Dedifferentiated amniotic fluid mesenchymal stem cell (primary cell): Measurements from ENCODE around the gene NHP2.
"Not testable (repeated sequence)": the region's sequence is repeated elsewhere in the genome, so short reads cannot be mapped to it uniquely, and the experiment has no call there.

ENCODE experiments used
- DNase-seq: peaks from one replicate; pipeline ENCODE4 v3.0.0-alpha.2; 2016; ENCODE audit errors: extremely low spot score

NHP2 gene

DNA sequence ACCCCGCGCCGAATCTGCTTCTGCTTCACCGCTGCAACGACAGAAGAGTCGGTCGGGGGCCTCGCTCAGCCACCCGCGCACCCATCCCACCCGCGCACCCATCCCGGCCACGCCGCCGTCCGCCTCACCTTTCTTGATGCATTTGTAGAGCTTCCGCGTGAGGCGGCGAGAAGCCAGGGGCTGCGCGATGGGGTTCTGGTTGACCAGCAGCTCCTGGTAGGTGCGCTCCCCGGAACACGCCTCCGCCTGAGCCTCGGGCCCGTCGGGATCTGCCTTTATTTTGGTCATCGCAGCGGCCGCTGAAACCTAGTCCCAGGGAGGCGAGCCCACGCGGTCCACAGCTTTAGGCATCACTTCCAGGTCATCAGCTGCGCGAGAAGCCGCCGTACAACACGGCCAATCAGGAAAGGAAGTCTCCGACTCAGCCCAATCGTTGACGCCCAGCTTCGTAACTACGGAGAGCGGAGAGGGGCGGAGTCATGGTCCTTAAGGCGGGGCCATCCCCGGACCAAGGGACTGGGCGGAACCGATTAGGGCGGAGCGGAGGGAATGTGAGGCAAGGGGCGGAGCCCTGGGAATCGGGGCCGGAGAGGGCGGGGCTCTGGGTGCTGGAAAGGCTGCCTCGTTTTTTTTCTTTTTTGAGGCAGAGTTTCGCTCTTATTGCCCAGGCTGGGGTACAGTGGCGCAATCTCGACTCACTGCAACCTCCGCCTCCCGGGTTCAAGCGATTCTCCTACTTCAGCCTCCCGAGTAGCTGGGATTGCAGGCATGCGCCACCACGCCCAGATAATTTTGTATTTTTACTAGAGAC is at the start of gene NHP2:
Gene NHP2 (minus strand): TSS at position 356 of the 811 bp plus-strand sequence. CDS start 68 bp downstream, at position 288.
- DNase-seq: peak; percentile 99

- DNase-seq: no peak
Observed at GRCh38 chr5:178202541-178202940, 48.9 kb upstream of the NHP2 start.

DNA sequence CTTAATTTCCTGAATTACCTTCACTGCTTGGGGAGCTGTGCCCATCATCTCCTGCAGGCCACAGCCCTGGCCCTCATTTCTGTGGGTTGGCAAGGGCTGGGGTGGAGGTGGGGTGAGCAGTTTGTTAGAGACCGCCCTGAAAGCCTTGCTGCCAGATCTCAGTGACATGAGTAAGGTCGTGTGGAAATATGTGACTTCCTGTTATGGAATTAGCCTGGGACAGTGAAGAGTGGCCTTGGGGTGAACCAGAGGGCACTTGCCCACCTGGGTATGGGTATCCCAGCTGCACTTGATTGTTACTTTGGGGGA is 48.2 kb upstream of the NHP2 start:
- no peak for DNase-seq

GRCh38 chr5:178201221-178201926 is 47.7 kb upstream of the NHP2 start:
- DNase-seq: no peak

DNA sequence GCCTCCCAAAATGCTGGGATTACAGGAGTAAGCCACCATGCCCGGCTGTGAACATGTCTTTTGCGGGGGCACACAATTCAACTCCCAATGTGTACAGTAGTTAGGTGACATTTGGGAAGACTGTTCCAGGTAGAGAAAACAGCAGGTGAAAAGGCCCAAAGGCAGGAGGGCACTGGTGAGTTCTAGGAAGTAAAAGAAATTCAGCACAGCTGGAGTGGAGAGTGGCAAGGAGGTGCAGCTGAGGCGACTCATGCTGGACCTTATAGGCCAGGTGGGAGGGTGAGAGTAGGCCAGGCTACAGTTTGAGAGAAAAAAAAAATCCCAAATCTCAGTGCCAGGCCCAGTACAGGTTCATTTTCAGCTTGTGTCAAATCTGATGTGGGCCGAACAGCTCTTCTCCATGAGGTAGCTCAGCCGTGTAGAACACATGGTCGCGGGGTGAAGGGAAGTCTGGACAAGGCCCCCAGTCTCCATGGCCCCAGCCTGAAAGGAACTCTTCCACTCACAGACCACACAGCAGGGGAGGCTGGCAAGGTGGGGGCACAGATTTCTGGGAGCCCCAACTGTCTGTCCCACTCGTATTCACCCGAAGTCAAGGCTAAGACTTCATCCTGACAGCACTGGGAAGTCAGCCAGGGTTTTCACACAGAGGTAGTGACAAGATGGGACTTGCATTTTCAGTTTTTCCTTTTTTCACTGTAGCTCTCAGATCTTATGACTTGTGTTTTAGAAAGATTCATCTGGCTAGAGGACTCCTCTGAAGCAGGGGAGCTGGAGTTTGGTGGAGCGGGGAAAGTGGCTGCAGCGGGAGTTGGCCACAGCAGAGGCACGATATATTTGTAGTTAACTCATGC is 46.1 kb upstream of the NHP2 start:
- DNase-seq: no peak

GRCh38 chr5:178198706-178199105 is 45.0 kb upstream of the NHP2 start:
- DNase-seq: no peak

DNA sequence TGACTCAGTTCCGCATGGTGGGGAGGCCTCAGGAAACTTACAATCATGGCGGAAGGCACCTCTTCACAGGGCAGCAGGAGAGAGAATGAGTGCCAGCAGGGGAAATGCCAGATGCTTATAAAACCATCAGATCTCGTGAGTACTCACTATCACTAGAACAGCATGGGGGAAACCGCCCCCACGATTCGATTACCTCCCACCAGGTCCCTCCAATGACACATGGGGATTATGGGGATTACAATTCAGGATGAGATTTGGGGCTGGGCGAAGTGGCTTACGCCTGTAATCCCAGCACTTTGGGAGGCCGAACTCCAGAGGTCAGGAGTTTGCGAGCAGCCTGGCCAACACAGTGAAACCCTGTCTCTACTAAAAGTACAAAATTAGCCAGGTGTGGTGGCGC is 44.5 kb upstream of the NHP2 start:
- DNase-seq: not testable (repeated sequence)

GRCh38 chr5:178196986-178197385 is 43.3 kb upstream of the NHP2 start:
- DNase-seq: no peak

DNA sequence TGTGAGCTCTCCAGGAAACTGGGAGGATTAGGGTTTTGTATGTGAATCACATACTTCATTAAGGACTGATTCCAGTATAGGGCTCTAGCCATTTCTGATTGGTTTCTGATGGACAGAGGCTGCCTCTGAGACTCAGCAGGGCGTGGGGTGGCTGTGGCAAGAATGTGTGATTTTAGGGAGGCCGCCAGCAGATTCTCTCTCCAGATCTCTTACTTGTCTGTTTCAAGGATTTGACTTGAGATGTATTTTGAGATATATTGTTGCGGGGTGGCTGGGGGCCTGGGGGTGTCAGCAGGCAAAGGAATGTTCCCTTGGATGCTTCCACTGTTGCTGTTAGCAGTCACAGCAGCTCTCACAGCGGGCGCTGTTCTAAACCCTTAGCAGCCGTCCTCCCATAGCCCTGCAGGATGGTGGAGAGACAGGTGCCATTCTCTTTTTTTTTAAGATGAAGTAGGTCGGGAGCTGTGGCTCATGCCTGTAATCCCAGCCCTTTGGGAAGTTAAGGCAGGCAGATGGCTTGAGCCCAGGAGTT is 42.7 kb upstream of the NHP2 start:
- DNase-seq: no peak

- no peak for DNase-seq
Observed at GRCh38 chr5:178194026-178194425, 40.3 kb upstream of the NHP2 start.

DNA sequence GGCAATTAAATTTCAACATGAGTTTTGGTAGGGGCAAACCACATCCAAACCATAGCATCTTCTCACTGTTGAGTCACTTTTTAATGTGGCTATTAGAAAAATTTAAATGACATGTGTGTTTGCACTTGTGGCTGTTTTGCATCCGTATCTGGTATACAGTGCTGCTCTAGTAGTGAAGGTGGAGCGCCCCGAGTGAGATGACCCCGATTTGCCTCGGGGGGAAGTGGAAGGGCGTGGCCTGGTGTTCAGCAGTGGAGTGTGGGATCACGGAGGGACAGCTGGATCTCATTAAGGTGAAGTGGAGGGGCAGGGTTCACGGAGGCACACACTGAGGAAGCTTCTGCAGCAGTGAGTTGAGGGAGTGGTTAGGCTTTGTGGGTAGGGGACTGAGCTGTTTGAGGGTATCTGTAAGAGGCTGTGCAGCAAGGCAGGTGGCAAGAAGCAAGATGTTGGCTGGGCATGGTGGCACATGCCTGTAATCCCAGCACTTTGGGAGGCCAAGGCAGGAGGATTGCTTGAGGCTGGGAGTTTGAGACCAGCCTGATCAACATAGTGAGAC is 39.6 kb upstream of the NHP2 start:
- no peak for DNase-seq

DNA sequence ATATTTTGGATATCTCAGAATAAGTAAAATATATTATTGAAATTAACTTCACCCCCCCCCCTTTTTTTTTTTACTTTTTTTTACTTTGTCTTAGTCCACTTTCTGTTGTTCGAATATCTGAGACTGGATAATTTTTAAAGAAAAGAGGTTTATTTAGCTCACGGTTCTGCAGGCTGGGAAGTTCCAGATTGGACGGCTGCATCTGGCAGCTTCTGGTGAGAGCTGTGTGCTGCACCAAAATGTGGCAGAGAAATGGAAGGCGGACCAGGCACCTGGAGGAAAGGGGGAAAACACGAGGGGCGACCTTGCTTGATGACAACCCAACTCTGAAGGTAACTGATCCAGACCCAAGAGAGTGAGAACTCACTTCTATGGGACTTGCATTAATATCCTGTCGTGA is 39.1 kb upstream of the NHP2 start:
- DNase-seq: no peak

- no peak for DNase-seq
Observed at GRCh38 chr5:178192244-178192643, 38.6 kb upstream of the NHP2 start.

DNA sequence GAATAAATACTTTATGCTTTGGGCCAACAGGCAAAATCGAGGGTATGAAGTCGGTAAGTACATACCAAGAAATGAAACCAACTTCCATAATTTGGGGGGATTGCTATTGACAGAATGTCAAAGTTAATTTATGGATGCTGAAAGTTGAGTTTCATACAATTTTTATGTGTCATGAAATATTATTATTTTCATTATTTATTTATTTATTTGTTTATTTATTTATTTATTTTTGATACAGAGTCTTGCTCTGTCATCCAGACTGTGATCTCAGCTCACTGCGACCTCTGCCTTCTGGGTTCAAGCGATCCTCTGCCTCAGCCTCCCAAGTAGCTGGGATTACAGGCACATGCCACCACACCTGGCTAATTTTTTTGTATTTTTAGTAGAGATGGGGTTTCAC is 38.0 kb upstream of the NHP2 start:
- no peak for DNase-seq

DNA sequence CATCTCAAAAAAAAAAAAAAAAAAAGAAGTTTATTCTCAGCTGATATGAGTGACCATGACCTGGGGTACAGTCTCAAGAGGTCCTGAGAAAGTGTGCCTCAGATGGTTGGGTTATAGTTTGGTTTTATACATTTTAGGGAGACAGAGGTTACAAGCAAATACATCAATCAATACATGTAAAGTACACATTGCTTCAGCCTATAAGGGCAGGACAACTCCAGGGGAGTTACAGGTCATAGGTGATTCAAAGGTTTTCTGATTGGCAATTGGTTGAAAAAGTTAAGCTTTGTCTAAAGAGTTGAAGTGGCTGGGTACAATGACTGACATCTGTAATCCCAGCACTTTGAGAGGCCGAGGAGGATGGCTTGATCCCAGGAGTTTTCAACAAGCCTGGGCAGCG is 35.7 kb upstream of the NHP2 start:
- no peak for DNase-seq

DNA sequence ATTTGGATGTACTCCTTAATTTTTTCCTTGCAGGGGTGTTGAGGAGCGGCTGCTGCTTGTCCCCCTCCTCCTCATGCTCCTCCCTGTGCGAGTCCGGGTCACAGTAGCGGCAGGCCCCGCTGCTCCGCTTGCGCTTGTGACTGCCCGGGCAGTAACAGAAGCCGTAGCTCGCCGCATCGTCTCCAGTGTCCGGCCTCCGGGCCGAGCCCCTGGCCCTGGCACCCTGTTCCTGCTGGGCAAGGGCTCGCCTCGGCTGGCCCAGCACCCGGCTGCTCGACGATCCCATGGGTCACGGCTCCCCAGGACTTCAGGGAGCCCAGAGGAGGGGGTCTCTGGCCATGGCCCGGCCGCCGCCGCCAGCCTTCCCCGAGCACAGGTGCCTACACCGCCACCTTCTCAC is 33.3 kb upstream of the NHP2 start, which contains the start of gene GMCL2:
Gene GMCL2 (minus strand): TSS at position 358 of the 400 bp plus-strand sequence. CDS start 72 bp downstream, at position 286.
- no peak for DNase-seq

GRCh38 chr5:178186427-178186826 is 32.7 kb upstream of the NHP2 start:
- DNase-seq: no peak

DNA sequence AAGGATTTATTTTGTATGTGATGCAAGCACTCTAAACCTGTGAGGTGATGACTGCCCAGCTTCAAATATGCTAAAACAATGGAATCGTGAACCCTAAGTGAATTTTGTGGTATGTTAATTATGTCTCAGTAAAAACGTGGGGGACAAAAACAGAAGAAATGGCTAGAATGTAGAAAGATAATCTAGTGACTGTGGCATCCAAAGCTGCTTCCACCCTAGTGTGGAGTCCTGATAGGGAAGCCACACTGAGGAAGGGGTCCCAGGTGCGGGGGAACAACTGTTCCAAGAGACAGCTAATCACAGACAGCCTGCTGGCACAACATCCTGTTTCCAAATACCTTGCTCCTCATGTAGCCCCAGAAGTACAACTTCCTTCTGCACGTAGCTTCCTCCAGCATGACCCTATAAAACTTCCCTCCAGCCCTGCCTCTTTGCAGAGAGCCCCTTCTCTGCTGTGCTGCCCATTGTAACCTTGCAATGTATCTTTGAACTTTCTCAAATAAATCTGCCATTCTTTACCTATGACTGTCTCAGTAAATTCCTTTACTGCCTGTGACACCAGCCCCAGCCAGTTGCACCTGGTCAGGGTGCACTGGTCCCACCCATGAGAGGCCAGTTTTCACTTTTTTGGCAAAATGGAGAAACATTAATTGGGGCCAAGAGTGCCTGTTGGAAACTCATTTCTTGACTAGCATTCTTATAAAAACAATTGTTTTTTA is 28.6 kb upstream of the NHP2 start:
- DNase-seq: no peak

DNA sequence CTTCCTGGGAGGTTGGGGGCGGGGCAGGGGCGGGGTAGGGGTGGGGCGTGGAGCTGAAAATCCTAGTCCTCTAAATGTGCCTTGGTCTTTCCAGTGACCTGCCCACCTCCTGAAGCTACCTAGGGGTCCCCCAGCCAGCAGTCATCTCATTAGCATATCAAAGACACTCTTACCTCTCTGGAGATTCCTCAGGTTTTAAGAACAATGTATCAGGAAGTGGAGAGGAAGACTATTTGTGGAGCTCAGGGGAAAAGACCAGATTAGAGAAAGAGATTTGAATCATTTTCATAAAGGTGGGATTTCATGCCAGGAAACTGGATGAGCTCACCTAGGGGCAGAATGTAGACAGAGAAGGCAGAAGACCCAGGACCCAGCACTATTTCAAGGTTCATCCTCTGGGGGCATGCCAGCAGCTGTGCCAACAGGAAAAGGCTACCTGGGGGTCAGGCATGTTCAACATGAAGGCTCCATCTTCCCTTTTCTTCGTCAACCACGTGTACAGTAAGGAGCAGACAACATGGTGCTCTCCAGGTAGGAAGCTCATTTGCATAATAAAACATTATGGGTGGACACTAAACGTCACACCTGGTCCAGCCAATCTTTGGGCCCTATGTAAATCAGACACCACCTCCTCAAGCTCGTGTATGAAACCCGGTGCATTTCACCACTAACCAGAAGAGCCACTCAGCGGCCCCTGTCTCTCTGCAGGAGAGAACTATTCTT is 26.6 kb upstream of the NHP2 start:
- no peak for DNase-seq

DNA sequence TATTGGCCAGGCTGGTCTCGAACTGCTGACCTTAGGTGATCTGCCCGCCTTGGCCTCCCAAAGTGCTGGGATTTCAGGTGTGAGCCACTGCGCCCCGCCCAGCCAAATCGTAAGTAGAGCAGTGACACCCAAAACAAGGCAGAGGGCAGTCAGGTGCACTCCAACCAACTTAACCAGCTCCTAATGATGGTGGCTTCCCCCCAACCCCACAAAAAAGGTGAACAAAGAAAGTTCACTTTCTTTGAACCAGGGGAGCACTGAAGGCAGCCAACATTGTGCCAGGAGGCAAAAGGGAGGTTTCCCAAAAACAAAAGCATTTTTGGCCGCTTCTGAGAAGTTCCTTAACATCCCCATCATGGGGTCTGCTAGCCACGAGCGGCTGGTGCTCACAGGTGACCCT is 23.9 kb upstream of the NHP2 start:
- DNase-seq: no peak

DNA sequence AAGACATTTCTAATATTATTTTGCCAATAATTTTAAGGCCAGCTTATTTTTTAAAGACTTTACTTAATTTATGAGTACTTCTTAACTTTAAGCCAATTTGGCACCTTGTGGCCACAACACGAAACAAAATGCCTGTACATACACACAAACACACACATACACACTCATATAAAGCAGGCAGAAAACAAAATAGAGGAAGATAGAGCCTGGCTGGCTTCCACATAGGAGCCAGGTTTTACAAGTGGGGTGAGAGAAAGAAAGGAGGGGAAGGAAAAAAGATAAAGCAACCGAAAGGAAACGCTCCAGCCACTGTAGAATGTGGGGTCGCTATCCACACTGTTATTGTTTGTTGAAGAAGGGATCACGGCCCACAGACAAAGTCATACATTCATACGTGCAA is 23.1 kb upstream of the NHP2 start:
- DNase-seq: no peak
